GM12878 (cell line): ENCODE data around the gene CCDC120. TPM values are rescaled to one million over a fixed set of nuclear protein-coding genes. Genes with fewer than 3 reads are reported as not detected.
A peak's percentile ranks its signal among the peaks of the same experiment; 100 is the strongest.

Experiments used
- ATF2 ChIP-seq: IDR thresholded peaks from 2 replicates; pipeline ENCODE4 v1.6.1; 2012; ENCODE audit warnings: low read length, inconsistent platforms
- BHLHE40 ChIP-seq, 2 experiments: fragments of 450-650 bp in 1 of 2; IDR thresholded peaks; 2 replicates each; pipeline ENCODE4 v1.6.1; 2011 to 2017; ENCODE audit warnings: low read depth in 2 of 2, borderline replicate concordance in 1 of 2, improper control_type of control experiment in 1 of 2, low read length in 1 of 2, mild to moderate bottlenecking in 1 of 2
- CHD4 ChIP-seq: fragments of 200-600 bp; sonication (generic); IDR thresholded peaks from 2 replicates; pipeline ENCODE4 v1.6.1; 2016; ENCODE audit warnings: mild to moderate bottlenecking
- CREB1 ChIP-seq: IDR thresholded peaks from 2 replicates; pipeline ENCODE4 v1.6.1; 2012; ENCODE audit warnings: low read depth, mild to moderate bottlenecking, inconsistent platforms
- EED ChIP-seq: sonication (generic); IDR thresholded peaks from 2 replicates; pipeline ENCODE4 v1.6.1; 2016; ENCODE audit warnings: antibody characterized with exemption, low read depth
- HDGF ChIP-seq: fragments of 450-650 bp; IDR thresholded peaks from 2 replicates; pipeline ENCODE4 v1.6.1; 2016; ENCODE audit warnings: antibody characterized with exemption
- KAT2A ChIP-seq: conservative IDR thresholded peaks from 2 replicates; pipeline ENCODE4 v1.6.1; 2011; ENCODE audit warnings: low read depth, low read length; ENCODE audit not compliant: control insufficient read depth
- MYC ChIP-seq: IDR thresholded peaks from 2 replicates; pipeline ENCODE4 v1.6.1; 2011; ENCODE audit warnings: mild to moderate bottlenecking, low read length, moderate library complexity, inconsistent platforms; ENCODE audit not compliant: insufficient read depth, insufficient replicate concordance, insufficient read length, severe bottlenecking
- NFYB ChIP-seq: IDR thresholded peaks from 2 replicates; pipeline ENCODE4 v1.6.1; 2011; ENCODE audit warnings: low read depth, mild to moderate bottlenecking, low read length, improper control_type of control experiment, moderate library complexity; ENCODE audit not compliant: insufficient read depth
- PRDM15 ChIP-seq: fragments of 450-650 bp; formaldehyde crosslinking; IDR thresholded peaks from 2 replicates; pipeline ENCODE4 v1.4.0; 2020; ENCODE audit warnings: mild to moderate bottlenecking, moderate library complexity
- RELA ChIP-seq: fragments of 450-650 bp; IDR thresholded peaks from 2 replicates; pipeline ENCODE4 v1.8.0; 2014; ENCODE audit warnings: borderline replicate concordance; ENCODE audit not compliant: partially characterized antibody
- SREBF2 ChIP-seq: IDR thresholded peaks from 2 replicates; pipeline ENCODE4 v1.6.1; 2012; ENCODE audit warnings: mild to moderate bottlenecking, low read length
- TARDBP ChIP-seq: IDR thresholded peaks from 2 replicates; pipeline ENCODE4 v1.6.1; 2016; ENCODE audit warnings: borderline replicate concordance
- TCF3 ChIP-seq: IDR thresholded peaks from 2 replicates; pipeline ENCODE4 v1.6.1; 2012; ENCODE audit warnings: low read depth, mild to moderate bottlenecking, low read length, borderline replicate concordance; ENCODE audit not compliant: insufficient read depth
- TCF7 ChIP-seq: IDR thresholded peaks from 2 replicates; pipeline ENCODE4 v1.6.1; 2014; ENCODE audit warnings: antibody characterized with exemption, borderline replicate concordance
- WRNIP1 ChIP-seq: IDR thresholded peaks from 2 replicates; pipeline ENCODE4 v1.6.1; 2011; ENCODE audit warnings: low read depth, low read length, improper control_type of control experiment, borderline replicate concordance
- ZNF274 ChIP-seq: IDR thresholded peaks from one replicate; pipeline ENCODE4 v1.8.0; 2011; ENCODE audit not compliant: insufficient read length, insufficient read depth
- ZNF384 ChIP-seq: IDR thresholded peaks from 2 replicates; pipeline ENCODE4 v1.6.1; 2012; ENCODE audit warnings: low read depth, mild to moderate bottlenecking, low read length, improper control_type of control experiment, borderline replicate concordance
- ZNF592 ChIP-seq: fragments of 450-650 bp; IDR thresholded peaks from 2 replicates; pipeline ENCODE4 v1.6.1; 2017; ENCODE audit warnings: mild to moderate bottlenecking, moderate library complexity
- polyA plus RNA-seq, 11 experiments: library from polyadenylated mRNA; depleted of rRNA in 4 of 11; unstranded in 6 of 11; stranded (reverse) in 5 of 11; fragments of >200 nt; fragmentation: Nextera tagmentation in 4 of 11; fragmentation: Illumina TruSeq in 1 of 11; extraction: Ambion mirVana in 4 of 11; extraction: Trizol in 1 of 11; gene quantifications; 1 replicate in 1 of 11; 2 replicates in 10 of 11; pipeline versions ENCODE4 v1.2.1 to v1.2.3, GENCODE V29; 2011 to 2016; ENCODE audit warnings: inconsistent platforms in 2 of 11, missing spikeins in 2 of 11, low read depth in 1 of 11
- total RNA-seq, 4 experiments: library from RNA; depleted of rRNA in 3 of 4; stranded (reverse); fragments of >200 nt in 3 of 4; fragmentation: Illumina TruSeq in 1 of 4; extraction: Trizol in 1 of 4; gene quantifications; 2 replicates each; pipeline versions ENCODE4 v1.2.1 to v1.2.3, GENCODE V29; 2013 to 2021

CCDC120 gene
- total and polyA plus RNA-seq, 10 of the 15 experiments (the other 5 are each of a cell fraction or from before 2014, with no cell fraction given): 0.11 to 4.1 (median 0.76) TPM

GRCh38 chrX:49073601-49074575, 15.1 kb downstream of the CCDC120 start, which contains the start of gene PRAF2 (continued):
- TF ChIP-seq PRDM15 (no peak), TCF7 (no peak), SREBF2 (no peak), CHD4 (no peak), HDGF (no peak), CREB1 (peak; percentile 48; the same call in 1 of the 2 replicates), ZNF384 (no peak), MYC (no peak), BHLHE40 (IDR thresholded peaks at IDR 0.05; ENCODE audit: borderline replicate concordance in 1 of 2, low read depth in 2 of 2, low read length in 1 of 2) (peak; percentile 20 to 51; a peak in 1 of 4 replicates), RELA (no peak), KAT2A (no peak), NFYB (no peak), ZNF592 (no peak), TCF3 (no peak), ZNF274 (no peak), TARDBP (peak; percentile 74; the same call in 1 of the 2 replicates), WRNIP1 (no peak), ATF2 (no peak), EED (no peak)
